Calu3 (cell line): ENCODE results near the gene SEMA3B. TPM values are rescaled to one million over a fixed set of nuclear protein-coding genes. Genes with fewer than 3 reads are reported as not detected.
A peak's percentile ranks its signal among the peaks of the same experiment; 100 is the strongest.

ENCODE experiments used
- BruUV-seq: library from RNA; stranded (reverse); fragments of 400-500 nt; replicated peaks from 2 replicates; lab custom pipeline; 2021; lab: Mats Ljungman, UMichigan
- CTCF ChIA-PET: fragments of 300-600 bp; sonication (Branson Sonifier 250); formaldehyde crosslinking; loops from one replicate; lab custom pipeline; 2022; ENCODE audit warnings: antibody characterized with exemption; lab: Charles Lee
- DNase-seq: peaks from one replicate; pipeline ENCODE4 v3.0.0; 2022
- H3K27ac Mint-ChIP-seq: one replicate; pipeline ENCODE4 v1.8.0; 2022; ENCODE audit warnings: mixed read lengths; ENCODE audit not compliant: unreplicated experiment
- H3K27me3 Mint-ChIP-seq: one replicate; pipeline ENCODE4 v1.8.0; 2022; ENCODE audit warnings: mixed read lengths; ENCODE audit not compliant: unreplicated experiment
- H3K36me3 Mint-ChIP-seq: one replicate; pipeline ENCODE4 v1.8.0; 2022; ENCODE audit warnings: mild to moderate bottlenecking, moderate library complexity, mixed read lengths; ENCODE audit not compliant: insufficient read depth, unreplicated experiment
- H3K4me1 Mint-ChIP-seq: one replicate; pipeline ENCODE4 v1.8.0; 2022; ENCODE audit warnings: mild to moderate bottlenecking, low read depth, mixed read lengths; ENCODE audit not compliant: unreplicated experiment
- H3K4me3 Mint-ChIP-seq: one replicate; pipeline ENCODE4 v1.8.0; 2022; ENCODE audit warnings: mild to moderate bottlenecking, low read depth, moderate library complexity, mixed read lengths; ENCODE audit not compliant: unreplicated experiment
- H3K9me3 Mint-ChIP-seq: one replicate; pipeline ENCODE4 v1.8.0; 2022; ENCODE audit warnings: low read depth, mixed read lengths; ENCODE audit not compliant: unreplicated experiment
- CTCF ChIP-seq: fragments of 200-600 bp; IDR thresholded peaks from one replicate; pipeline ENCODE4 v1.8.0; 2022; ENCODE audit warnings: antibody characterized with exemption; ENCODE audit not compliant: unreplicated experiment
- intact Hi-C: fragments of 100-400 bp; cut with micrococcal nuclease; formaldehyde crosslinking; loops from one replicate; pipeline ENCODE4 v1.10.0; 2022; ENCODE audit not compliant: unreplicated experiment
- total RNA-seq: library from RNA; stranded (reverse); gene quantifications from 2 replicates; pipeline ENCODE4 v1.2.3, GENCODE V29; 2022

Gene SEMA3B
- total RNA-seq, 1 experiment from 2014 or later: 20.3 TPM

GRCh38 chr3:50321336-50322114 lies 52.6 kb downstream of the SEMA3B start:
- Mint-ChIP-seq H3K36me3 (peaks cover 37% of the 10 kb centered on the region), H3K9me3 (no peaks in the 10 kb centered on the region), H3K4me1 (peaks cover 6% of the 10 kb centered on the region), H3K27me3 (no peaks in the 10 kb centered on the region), H3K4me3 (peak overlapping the region; percentile 74), H3K27ac (peak overlapping the region; percentile 94)
- peak; percentile 91 for DNase-seq
- no TSS peak for BruUV-seq
- peak; percentile 12 for TF ChIP-seq CTCF
- CTCF ChIA-PET: interaction anchor here (0.5 to 0.7 kb wide), 4 partner anchors 15 to 62 kb away, joined by 3 to 5 read pairs (median 4); partner anchors contain the start of genes CYB561D2 and NPRL2
- intact Hi-C loops: loop anchor here (10.0 kb wide), 1 partner anchor 47 kb away; the partner anchor contains the start of gene LSMEM2

- peaks cover 37% of the 10 kb centered on the region for H3K36me3 Mint-ChIP-seq
- no peak overlapping the region for H3K27ac Mint-ChIP-seq
Measured at GRCh38 chr3:50322115-50322385, 53.1 kb downstream of the SEMA3B start.

DNA sequence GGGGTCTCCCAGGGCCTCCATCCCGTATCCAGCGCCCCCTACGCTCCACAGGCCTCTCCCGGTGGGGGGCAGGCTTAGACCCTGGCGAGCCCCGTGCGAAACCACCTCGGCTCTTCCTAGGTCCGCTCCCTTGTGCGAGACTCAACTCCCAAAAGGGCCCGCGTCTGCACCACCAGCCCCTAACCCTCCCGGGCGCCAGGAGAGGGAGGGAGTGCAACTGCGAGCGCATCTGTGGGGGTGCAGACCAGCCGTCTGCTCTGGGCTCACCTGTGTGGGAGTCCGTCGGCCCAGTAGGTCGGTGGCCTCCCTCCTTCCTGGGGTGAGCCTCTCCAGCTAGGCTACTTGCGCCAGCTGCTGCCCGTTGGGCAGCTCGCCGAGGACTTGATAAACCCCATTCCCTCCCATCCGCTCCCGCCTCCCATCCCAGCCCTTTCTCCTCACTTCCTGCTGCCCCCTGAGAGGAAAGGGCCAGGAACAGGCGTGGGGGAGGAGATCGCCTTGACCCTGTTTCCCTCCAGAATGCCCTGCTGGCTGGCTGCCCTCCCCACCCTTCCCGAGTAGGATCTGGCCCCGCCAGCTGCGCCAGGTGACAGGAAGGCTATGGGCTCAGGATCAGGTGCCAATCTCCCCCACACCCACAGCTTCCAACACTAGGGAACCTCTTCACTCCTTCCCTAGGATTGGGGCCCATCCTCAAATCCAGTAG lies 53.6 kb downstream of the SEMA3B start, which contains the start of gene HYAL2:
Gene HYAL2 (minus strand): TSS at position 360 of the 706 bp plus-strand sequence. CDS start 2,256 bp downstream, outside the sequence.
- BruUV-seq: no TSS peak
- Mint-ChIP-seq H3K9me3 (no peaks in the 10 kb centered on the region), H3K36me3 (peaks cover 38% of the 10 kb centered on the region), H3K27me3 (no peaks in the 10 kb centered on the region), H3K4me1 (no peaks in the 10 kb centered on the region), H3K27ac (peak within 1 kb of the TSS; percentile 94), H3K4me3 (peak within 1 kb of the TSS; percentile 74)
- DNase-seq: no peak
- no peak for TF ChIP-seq CTCF
- CTCF ChIA-PET: no interaction called here
- intact Hi-C loops: loop anchor here (10.0 kb wide), 1 partner anchor 48 kb away; the partner anchor contains the start of gene LSMEM2

More at GRCh38 chr3:50322115-50322385, 53.1 kb downstream of the SEMA3B start:
- Mint-ChIP-seq H3K4me1 (peaks cover under 1% of the 10 kb centered on the region), H3K27me3 (no peaks in the 10 kb centered on the region), H3K4me3 (peak overlapping the region; percentile 74), H3K9me3 (no peaks in the 10 kb centered on the region)
- DNase-seq: no peak
- CTCF ChIA-PET: no interaction called here
- intact Hi-C loops: loop anchor here (10.0 kb wide), 1 partner anchor 47 kb away; the partner anchor contains the start of gene LSMEM2
- no peak for TF ChIP-seq CTCF
- no TSS peak for BruUV-seq

- Mint-ChIP-seq H3K27me3 (no peaks in the 10 kb centered on the region), H3K4me1 (no peaks in the 10 kb centered on the region), H3K36me3 (peaks cover 43% of the 10 kb centered on the region), H3K4me3 (no peak overlapping the region), H3K9me3 (no peaks in the 10 kb centered on the region), H3K27ac (no peak overlapping the region)
- no peak for DNase-seq
- CTCF ChIA-PET: no interaction called here
- no TSS peak for BruUV-seq
- intact Hi-C loops: loop anchor here (10.0 kb wide), 1 partner anchor 48 kb away; the partner anchor contains the start of gene LSMEM2
- no peak for TF ChIP-seq CTCF
Measured at GRCh38 chr3:50323092-50323600, 54.2 kb downstream of the SEMA3B start.
